ENCODE data around the gene BBS1.

DNA sequence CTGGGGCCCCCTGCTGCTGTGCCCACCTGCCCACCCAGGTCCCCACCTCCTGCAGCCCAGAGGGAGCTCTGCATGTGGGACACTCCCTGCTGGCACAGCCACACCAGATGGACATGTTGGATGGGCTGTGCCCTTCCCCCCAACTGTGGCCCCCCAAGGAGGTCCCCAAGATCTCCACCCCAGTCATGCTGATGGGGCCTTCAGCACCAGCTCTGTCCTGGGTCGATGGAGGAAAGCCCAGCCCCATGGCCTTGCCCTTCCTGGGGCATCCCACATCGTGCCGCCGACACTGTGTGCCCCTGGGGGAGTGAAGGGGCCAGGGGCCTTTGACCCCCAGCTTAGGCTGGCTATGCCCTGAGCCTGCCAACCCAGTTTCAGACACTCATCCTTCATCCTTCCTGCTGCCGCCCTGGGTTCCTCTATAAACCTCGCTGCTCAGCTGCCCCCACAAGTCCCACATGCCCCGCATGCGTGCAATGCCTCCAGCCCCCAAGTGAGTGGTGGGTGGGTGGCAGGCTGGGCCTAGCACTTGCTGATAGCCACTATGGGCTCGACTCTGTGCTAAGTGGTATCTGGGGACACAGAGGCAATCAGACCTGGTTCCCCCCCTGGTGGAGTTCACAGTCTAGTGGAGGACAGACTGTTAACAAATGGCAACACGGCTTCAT lies 34.1 kb upstream of the BBS1 start:
- no peak for TF ChIP-seq CTCF (IDR thresholded peaks at IDR 0.05; ENCODE audit: insufficient read depth, low read depth, low read length)
- TF ChIP-seq EZH2 (IDR thresholded peaks at IDR 0.05; ENCODE audit: insufficient read depth, low read length): no peak

All from astrocyte (in vitro differentiated cells and primary cell).